GM19351 (cell line): ENCODE results near the gene CTSE.
A peak's percentile ranks its signal among the peaks of the same experiment; 100 is the strongest.
"Not testable (repeated sequence)": the region's sequence is repeated elsewhere in the genome, so short reads cannot be mapped to it uniquely, and the experiment has no call there.

ENCODE experiments used
- ATAC-seq: cut with Tn5 transposase; IDR thresholded peaks from one replicate; pipeline ENCODE4 v1.9.1; 2021; ENCODE audit warnings: mild to moderate bottlenecking, moderate library complexity; ENCODE audit not compliant: unreplicated experiment

Gene CTSE

GRCh38 chr1:206023695-206024094 is at the start of gene CTSE:
Gene CTSE (minus strand): TSS chr1:206023895. CDS start chr1:206023791, 104 bp downstream.
- no peak for ATAC-seq

- no peak for ATAC-seq
These were observed 47.1 kb upstream of the CTSE start for GRCh38 chr1:206070627-206071304.

- no peak for ATAC-seq
These were observed 44.6 kb upstream of the CTSE start for GRCh38 chr1:206068314-206068713.

GRCh38 chr1:206067486-206068227 is 44.0 kb upstream of the CTSE start:
- ATAC-seq = no peak

- peak; percentile 85 for ATAC-seq
These were observed 42.9 kb upstream of the CTSE start for GRCh38 chr1:206066479-206067171.

GRCh38 chr1:206065547-206066145 is 42.0 kb upstream of the CTSE start:
- no peak for ATAC-seq

GRCh38 chr1:206064501-206064900 is 40.8 kb upstream of the CTSE start:
- not testable (repeated sequence) for ATAC-seq

- not testable (repeated sequence) for ATAC-seq
These were observed 40.3 kb upstream of the CTSE start for GRCh38 chr1:206064001-206064400.

- ATAC-seq = no peak
These were observed 38.8 kb upstream of the CTSE start for GRCh38 chr1:206062464-206062863.

GRCh38 chr1:206060844-206061243 is 37.1 kb upstream of the CTSE start:
- ATAC-seq = no peak

GRCh38 chr1:206059355-206059915 is 35.7 kb upstream of the CTSE start:
- ATAC-seq = no peak

- no peak for ATAC-seq
These were observed 35.2 kb upstream of the CTSE start for GRCh38 chr1:206058927-206059292.

GRCh38 chr1:206058289-206058926 is 34.7 kb upstream of the CTSE start:
- ATAC-seq = not testable (repeated sequence)

GRCh38 chr1:206055639-206056323 is 32.1 kb upstream of the CTSE start:
- not testable (repeated sequence) for ATAC-seq

- not testable (repeated sequence) for ATAC-seq
These were observed 31.5 kb upstream of the CTSE start for GRCh38 chr1:206055069-206055625.

GRCh38 chr1:206053616-206054015 is 29.9 kb upstream of the CTSE start:
- not testable (repeated sequence) for ATAC-seq

GRCh38 chr1:206052919-206053610 is 29.4 kb upstream of the CTSE start, which contains the start of gene RHEX:
Gene RHEX (plus strand): TSS chr1:206053173. CDS start chr1:206097829, 44,656 bp downstream.
- not testable (repeated sequence) for ATAC-seq

- ATAC-seq = not testable (repeated sequence)
These were observed 28.7 kb upstream of the CTSE start for GRCh38 chr1:206052231-206052865.
